ENCODE data around the gene ZDHHC21.
A peak's percentile ranks its signal among the peaks of the same experiment; 100 is the strongest.

- TF ChIP-seq, protein P1, sequence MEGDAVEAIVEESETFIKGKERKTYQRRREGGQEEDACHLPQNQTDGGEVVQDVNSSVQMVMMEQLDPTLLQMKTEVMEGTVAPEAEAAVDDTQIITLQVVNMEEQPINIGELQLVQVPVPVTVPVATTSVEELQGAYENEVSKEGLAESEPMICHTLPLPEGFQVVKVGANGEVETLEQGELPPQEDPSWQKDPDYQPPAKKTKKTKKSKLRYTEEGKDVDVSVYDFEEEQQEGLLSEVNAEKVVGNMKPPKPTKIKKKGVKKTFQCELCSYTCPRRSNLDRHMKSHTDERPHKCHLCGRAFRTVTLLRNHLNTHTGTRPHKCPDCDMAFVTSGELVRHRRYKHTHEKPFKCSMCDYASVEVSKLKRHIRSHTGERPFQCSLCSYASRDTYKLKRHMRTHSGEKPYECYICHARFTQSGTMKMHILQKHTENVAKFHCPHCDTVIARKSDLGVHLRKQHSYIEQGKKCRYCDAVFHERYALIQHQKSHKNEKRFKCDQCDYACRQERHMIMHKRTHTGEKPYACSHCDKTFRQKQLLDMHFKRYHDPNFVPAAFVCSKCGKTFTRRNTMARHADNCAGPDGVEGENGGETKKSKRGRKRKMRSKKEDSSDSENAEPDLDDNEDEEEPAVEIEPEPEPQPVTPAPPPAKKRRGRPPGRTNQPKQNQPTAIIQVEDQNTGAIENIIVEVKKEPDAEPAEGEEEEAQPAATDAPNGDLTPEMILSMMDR (IDR thresholded peaks at IDR 0.05): peak; percentile 77
- TF ChIP-seq EZH2phosphoT487 (IDR thresholded peaks at IDR 0.05): no peak
Observed at GRCh38 chr9:14652729-14653377, 40.4 kb downstream of the ZDHHC21 start.
